ENCODE measurements around the gene MTG1.

The MTG1 gene

GRCh38 chr10:133452453-133452852, 58.5 kb downstream of the MTG1 start:
- no peak for DNase-seq (ENCODE audit: low spot score)

- no peak for DNase-seq (ENCODE audit: low spot score)
These were observed 59.7 kb downstream of the MTG1 start, which contains the start of gene SCART1 for GRCh38 chr10:133453516-133454203. TSS of gene SCART1 (plus strand) at chr10:133453945. CDS start at chr10:133453998, 53 bp downstream.

GRCh38 chr10:133454204-133454893, 60.4 kb downstream of the MTG1 start:
- no peak for DNase-seq (ENCODE audit: low spot score)

- no peak for DNase-seq (ENCODE audit: low spot score)
These were observed 61.2 kb downstream of the MTG1 start for GRCh38 chr10:133455196-133455595.

- no peak for DNase-seq (ENCODE audit: low spot score)
These were observed 61.7 kb downstream of the MTG1 start for GRCh38 chr10:133455611-133456031.

GRCh38 chr10:133456041-133456951, 62.3 kb downstream of the MTG1 start:
- DNase-seq (ENCODE audit: low spot score): no peak

GRCh38 chr10:133457100-133457841, 63.3 kb downstream of the MTG1 start:
- no peak for DNase-seq (ENCODE audit: low spot score)

GRCh38 chr10:133458021-133458709, 64.2 kb downstream of the MTG1 start:
- DNase-seq (ENCODE audit: low spot score): no peak

GRCh38 chr10:133458710-133459453, 64.9 kb downstream of the MTG1 start:
- DNase-seq (ENCODE audit: low spot score): no peak

GRCh38 chr10:133459454-133460207, 65.7 kb downstream of the MTG1 start:
- DNase-seq (ENCODE audit: low spot score): no peak

GRCh38 chr10:133460208-133460769, 66.3 kb downstream of the MTG1 start:
- DNase-seq (ENCODE audit: low spot score): no peak

GRCh38 chr10:133461027-133461426, 67.1 kb downstream of the MTG1 start:
- no peak for DNase-seq (ENCODE audit: low spot score)

- no peak for DNase-seq (ENCODE audit: low spot score)
These were observed 67.9 kb downstream of the MTG1 start for GRCh38 chr10:133461841-133462240.

- DNase-seq (ENCODE audit: low spot score): no peak
These were observed 68.8 kb downstream of the MTG1 start for GRCh38 chr10:133462512-133463305.

- no peak for DNase-seq (ENCODE audit: low spot score)
These were observed 70.7 kb downstream of the MTG1 start for GRCh38 chr10:133464582-133465031.

GRCh38 chr10:133465191-133465949, 71.4 kb downstream of the MTG1 start:
- no peak for DNase-seq (ENCODE audit: low spot score)

- DNase-seq (ENCODE audit: low spot score): no peak
These were observed 72.1 kb downstream of the MTG1 start for GRCh38 chr10:133465950-133466474.
